WTC11 (cell line): Measurements from ENCODE around the gene SEH1L.

Source experiments
- CBFB ChIP-seq: sonication (generic); formaldehyde crosslinking; IDR thresholded peaks from 2 replicates; pipeline ENCODE4 v1.8.1; 2022; ENCODE audit warnings: mild to moderate bottlenecking, low read depth, missing genetic modification reagents
- CREB1 ChIP-seq: sonication (generic); formaldehyde crosslinking; IDR thresholded peaks from 2 replicates; pipeline ENCODE4 v1.8.0; 2023; ENCODE audit warnings: mild to moderate bottlenecking, missing genetic modification reagents
- CREM ChIP-seq: sonication (generic); formaldehyde crosslinking; IDR thresholded peaks from 2 replicates; pipeline ENCODE4 v1.8.1; 2022; ENCODE audit warnings: mild to moderate bottlenecking, missing genetic modification reagents, moderate library complexity
- FOXP1 ChIP-seq: sonication (generic); formaldehyde crosslinking; IDR thresholded peaks from 2 replicates; pipeline ENCODE4 v1.8.0; 2022; ENCODE audit warnings: missing genetic modification reagents, mild to moderate bottlenecking, moderate library complexity, borderline replicate concordance
- JUN ChIP-seq: sonication (generic); formaldehyde crosslinking; IDR thresholded peaks from 2 replicates; pipeline ENCODE4 v1.8.0; 2023; ENCODE audit warnings: mild to moderate bottlenecking, missing genetic modification reagents
- SP1 ChIP-seq: sonication (generic); formaldehyde crosslinking; conservative IDR thresholded peaks from 2 replicates; pipeline ENCODE4 v1.8.1; 2022; ENCODE audit warnings: missing genetic modification reagents
- ZNF263 ChIP-seq: sonication (generic); formaldehyde crosslinking; IDR thresholded peaks from 2 replicates; pipeline ENCODE4 v1.8.1; 2022; ENCODE audit warnings: low read depth, mild to moderate bottlenecking, moderate library complexity, missing genetic modification reagents
- ZNF416 ChIP-seq: fragments of 250-450 bp; sonication (Bioruptor Pico); IDR thresholded peaks from 2 replicates; pipeline ENCODE4 v1.9.0; 2021; ENCODE audit warnings: mild to moderate bottlenecking, inconsistent platforms
- TF ChIP-seq, protein P1 (sequence below): fragments of 200-600 bp; IDR thresholded peaks from 2 replicates; pipeline ENCODE4 v1.8.0; 2022; ENCODE audit warnings: antibody characterized with exemption
- TF ChIP-seq, protein P2 (sequence below): sonication (generic); formaldehyde crosslinking; IDR thresholded peaks from 2 replicates; pipeline ENCODE4 v1.8.1; 2023; ENCODE audit warnings: mild to moderate bottlenecking, missing genetic modification reagents
- TF ChIP-seq, protein P3 (sequence below): fragments of 250-450 bp; sonication (Bioruptor Pico); IDR thresholded peaks from 2 replicates; pipeline ENCODE4 v1.8.0; 2021; ENCODE audit warnings: mild to moderate bottlenecking
- TF ChIP-seq, protein P4 (sequence below): sonication (generic); formaldehyde crosslinking; IDR thresholded peaks from 2 replicates; pipeline ENCODE4 v1.8.1; 2022; ENCODE audit warnings: mild to moderate bottlenecking, moderate library complexity, missing genetic modification reagents
- TF ChIP-seq, protein P5 (sequence below): sonication (generic); formaldehyde crosslinking; IDR thresholded peaks from 2 replicates; pipeline ENCODE4 v1.8.1; 2022; ENCODE audit warnings: low read depth, missing genetic modification reagents, borderline replicate concordance

DNA sequence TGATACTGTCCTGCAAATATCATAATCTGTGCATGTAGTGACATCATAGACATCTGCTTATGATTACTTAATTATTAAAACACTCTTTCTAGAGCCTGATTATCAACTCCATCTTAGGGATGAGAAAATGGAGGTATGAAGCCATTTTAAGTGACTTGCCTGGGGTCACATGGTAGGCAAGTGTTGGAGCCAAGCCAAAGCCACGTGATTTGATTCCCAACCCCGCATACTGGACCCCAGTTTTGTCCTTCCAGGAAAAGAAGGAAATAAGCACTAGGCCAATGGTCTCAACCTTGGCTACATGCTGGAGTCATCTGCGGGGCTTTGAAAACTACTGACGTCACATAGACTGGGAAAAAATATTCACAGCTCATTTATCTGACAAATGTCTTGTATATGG is 19.6 kb upstream of the SEH1L start:
- TF ChIP-seq, protein P1, sequence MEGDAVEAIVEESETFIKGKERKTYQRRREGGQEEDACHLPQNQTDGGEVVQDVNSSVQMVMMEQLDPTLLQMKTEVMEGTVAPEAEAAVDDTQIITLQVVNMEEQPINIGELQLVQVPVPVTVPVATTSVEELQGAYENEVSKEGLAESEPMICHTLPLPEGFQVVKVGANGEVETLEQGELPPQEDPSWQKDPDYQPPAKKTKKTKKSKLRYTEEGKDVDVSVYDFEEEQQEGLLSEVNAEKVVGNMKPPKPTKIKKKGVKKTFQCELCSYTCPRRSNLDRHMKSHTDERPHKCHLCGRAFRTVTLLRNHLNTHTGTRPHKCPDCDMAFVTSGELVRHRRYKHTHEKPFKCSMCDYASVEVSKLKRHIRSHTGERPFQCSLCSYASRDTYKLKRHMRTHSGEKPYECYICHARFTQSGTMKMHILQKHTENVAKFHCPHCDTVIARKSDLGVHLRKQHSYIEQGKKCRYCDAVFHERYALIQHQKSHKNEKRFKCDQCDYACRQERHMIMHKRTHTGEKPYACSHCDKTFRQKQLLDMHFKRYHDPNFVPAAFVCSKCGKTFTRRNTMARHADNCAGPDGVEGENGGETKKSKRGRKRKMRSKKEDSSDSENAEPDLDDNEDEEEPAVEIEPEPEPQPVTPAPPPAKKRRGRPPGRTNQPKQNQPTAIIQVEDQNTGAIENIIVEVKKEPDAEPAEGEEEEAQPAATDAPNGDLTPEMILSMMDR = no peak
- TF ChIP-seq CBFB (CRISPR knock-in tag) = no peak
- no peak for TF ChIP-seq SP1
- TF ChIP-seq, protein P2, sequence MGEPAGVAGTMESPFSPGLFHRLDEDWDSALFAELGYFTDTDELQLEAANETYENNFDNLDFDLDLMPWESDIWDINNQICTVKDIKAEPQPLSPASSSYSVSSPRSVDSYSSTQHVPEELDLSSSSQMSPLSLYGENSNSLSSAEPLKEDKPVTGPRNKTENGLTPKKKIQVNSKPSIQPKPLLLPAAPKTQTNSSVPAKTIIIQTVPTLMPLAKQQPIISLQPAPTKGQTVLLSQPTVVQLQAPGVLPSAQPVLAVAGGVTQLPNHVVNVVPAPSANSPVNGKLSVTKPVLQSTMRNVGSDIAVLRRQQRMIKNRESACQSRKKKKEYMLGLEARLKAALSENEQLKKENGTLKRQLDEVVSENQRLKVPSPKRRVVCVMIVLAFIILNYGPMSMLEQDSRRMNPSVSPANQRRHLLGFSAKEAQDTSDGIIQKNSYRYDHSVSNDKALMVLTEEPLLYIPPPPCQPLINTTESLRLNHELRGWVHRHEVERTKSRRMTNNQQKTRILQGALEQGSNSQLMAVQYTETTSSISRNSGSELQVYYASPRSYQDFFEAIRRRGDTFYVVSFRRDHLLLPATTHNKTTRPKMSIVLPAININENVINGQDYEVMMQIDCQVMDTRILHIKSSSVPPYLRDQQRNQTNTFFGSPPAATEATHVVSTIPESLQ (CRISPR knock-in tag) = no peak
- TF ChIP-seq CREM (CRISPR knock-in tag) = no peak
- TF ChIP-seq ZNF416 (CRISPR knock-in tag) = no peak
- TF ChIP-seq, protein P3, sequence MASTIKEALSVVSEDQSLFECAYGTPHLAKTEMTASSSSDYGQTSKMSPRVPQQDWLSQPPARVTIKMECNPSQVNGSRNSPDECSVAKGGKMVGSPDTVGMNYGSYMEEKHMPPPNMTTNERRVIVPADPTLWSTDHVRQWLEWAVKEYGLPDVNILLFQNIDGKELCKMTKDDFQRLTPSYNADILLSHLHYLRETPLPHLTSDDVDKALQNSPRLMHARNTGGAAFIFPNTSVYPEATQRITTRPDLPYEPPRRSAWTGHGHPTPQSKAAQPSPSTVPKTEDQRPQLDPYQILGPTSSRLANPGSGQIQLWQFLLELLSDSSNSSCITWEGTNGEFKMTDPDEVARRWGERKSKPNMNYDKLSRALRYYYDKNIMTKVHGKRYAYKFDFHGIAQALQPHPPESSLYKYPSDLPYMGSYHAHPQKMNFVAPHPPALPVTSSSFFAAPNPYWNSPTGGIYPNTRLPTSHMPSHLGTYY (CRISPR knock-in tag) = no peak
- TF ChIP-seq, protein P4, sequence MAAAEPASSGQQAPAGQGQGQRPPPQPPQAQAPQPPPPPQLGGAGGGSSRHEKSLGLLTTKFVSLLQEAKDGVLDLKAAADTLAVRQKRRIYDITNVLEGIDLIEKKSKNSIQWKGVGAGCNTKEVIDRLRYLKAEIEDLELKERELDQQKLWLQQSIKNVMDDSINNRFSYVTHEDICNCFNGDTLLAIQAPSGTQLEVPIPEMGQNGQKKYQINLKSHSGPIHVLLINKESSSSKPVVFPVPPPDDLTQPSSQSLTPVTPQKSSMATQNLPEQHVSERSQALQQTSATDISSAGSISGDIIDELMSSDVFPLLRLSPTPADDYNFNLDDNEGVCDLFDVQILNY (CRISPR knock-in tag) = no peak
- no peak for TF ChIP-seq CREB1 (CRISPR knock-in tag)
- TF ChIP-seq, protein P5, sequence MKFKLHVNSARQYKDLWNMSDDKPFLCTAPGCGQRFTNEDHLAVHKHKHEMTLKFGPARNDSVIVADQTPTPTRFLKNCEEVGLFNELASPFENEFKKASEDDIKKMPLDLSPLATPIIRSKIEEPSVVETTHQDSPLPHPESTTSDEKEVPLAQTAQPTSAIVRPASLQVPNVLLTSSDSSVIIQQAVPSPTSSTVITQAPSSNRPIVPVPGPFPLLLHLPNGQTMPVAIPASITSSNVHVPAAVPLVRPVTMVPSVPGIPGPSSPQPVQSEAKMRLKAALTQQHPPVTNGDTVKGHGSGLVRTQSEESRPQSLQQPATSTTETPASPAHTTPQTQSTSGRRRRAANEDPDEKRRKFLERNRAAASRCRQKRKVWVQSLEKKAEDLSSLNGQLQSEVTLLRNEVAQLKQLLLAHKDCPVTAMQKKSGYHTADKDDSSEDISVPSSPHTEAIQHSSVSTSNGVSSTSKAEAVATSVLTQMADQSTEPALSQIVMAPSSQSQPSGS = no peak
- no peak for TF ChIP-seq JUN (CRISPR knock-in tag)
- TF ChIP-seq ZNF263 (CRISPR knock-in tag) = no peak
- TF ChIP-seq FOXP1 = no peak
